Breast epithelium (tissue), 3 donors: ENCODE measurements around the gene ITGB6.

ENCODE experiments used
- POLR2A ChIP-seq: fragments of 450-650 bp; IDR thresholded peaks from one replicate; pipeline ENCODE4 v1.6.1; 2016; ENCODE audit warnings: antibody characterized with exemption, mild to moderate bottlenecking, moderate library complexity
- POLR2AphosphoS5 ChIP-seq, 3 donors: sonication (generic); formaldehyde crosslinking; IDR thresholded peaks; one replicate each; pipeline ENCODE4 v1.6.1; 2017; ENCODE audit warnings: antibody characterized with exemption in 3 of 3
- TF ChIP-seq, protein P1 (sequence below), 3 donors: fragments of 450-650 bp; IDR thresholded peaks; one replicate each; pipeline ENCODE4 v1.5.1; 2016 to 2017; ENCODE audit warnings: antibody characterized with exemption in 3 of 3, mild to moderate bottlenecking in 3 of 3, moderate library complexity in 3 of 3

DNA sequence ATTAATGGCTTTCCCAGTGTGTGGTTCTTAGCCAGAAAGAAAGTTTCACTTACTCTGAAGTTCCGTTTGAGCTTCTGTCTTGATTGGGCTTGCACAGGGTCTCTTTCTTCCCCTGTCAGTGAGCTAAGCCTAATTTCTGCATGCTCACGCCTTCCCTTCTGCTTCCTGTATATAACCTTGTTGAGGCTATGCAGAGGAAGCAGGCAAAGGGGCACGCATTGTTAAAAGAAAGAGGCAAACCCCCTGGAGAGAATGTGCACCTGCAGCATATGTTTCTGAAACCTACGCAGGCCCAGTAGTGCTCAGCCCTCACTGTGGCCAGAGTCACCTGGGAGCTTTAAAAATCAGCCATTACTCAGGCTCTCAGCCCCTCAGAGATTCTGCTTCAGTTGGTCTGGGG lies 123.2 kb downstream of the ITGB6 start:
- TF ChIP-seq, protein P1, sequence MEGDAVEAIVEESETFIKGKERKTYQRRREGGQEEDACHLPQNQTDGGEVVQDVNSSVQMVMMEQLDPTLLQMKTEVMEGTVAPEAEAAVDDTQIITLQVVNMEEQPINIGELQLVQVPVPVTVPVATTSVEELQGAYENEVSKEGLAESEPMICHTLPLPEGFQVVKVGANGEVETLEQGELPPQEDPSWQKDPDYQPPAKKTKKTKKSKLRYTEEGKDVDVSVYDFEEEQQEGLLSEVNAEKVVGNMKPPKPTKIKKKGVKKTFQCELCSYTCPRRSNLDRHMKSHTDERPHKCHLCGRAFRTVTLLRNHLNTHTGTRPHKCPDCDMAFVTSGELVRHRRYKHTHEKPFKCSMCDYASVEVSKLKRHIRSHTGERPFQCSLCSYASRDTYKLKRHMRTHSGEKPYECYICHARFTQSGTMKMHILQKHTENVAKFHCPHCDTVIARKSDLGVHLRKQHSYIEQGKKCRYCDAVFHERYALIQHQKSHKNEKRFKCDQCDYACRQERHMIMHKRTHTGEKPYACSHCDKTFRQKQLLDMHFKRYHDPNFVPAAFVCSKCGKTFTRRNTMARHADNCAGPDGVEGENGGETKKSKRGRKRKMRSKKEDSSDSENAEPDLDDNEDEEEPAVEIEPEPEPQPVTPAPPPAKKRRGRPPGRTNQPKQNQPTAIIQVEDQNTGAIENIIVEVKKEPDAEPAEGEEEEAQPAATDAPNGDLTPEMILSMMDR (IDR thresholded peaks at IDR 0.05), result no peak
- TF ChIP-seq POLR2AphosphoS5 (IDR thresholded peaks at IDR 0.05) (no peak), POLR2A (no peak)
